Calu3 (cell line): ENCODE results near the gene BET1. TPM values are rescaled to one million over a fixed set of nuclear protein-coding genes. Genes with fewer than 3 reads are reported as not detected.
"Not testable (repeated sequence)": the region's sequence is repeated elsewhere in the genome, so short reads cannot be mapped to it uniquely, and the experiment has no call there.

ENCODE experiments used
- BruUV-seq: library from RNA; stranded (reverse); fragments of 400-500 nt; replicated peaks from 2 replicates; lab custom pipeline; 2021; lab: Mats Ljungman, UMichigan
- CTCF ChIA-PET: fragments of 300-600 bp; sonication (Branson Sonifier 250); formaldehyde crosslinking; loops from one replicate; lab custom pipeline; 2022; ENCODE audit warnings: antibody characterized with exemption; lab: Charles Lee
- DNase-seq: peaks from one replicate; pipeline ENCODE4 v3.0.0; 2022
- H3K27ac Mint-ChIP-seq: one replicate; pipeline ENCODE4 v1.8.0; 2022; ENCODE audit warnings: mixed read lengths; ENCODE audit not compliant: unreplicated experiment
- H3K27me3 Mint-ChIP-seq: one replicate; pipeline ENCODE4 v1.8.0; 2022; ENCODE audit warnings: mixed read lengths; ENCODE audit not compliant: unreplicated experiment
- H3K36me3 Mint-ChIP-seq: one replicate; pipeline ENCODE4 v1.8.0; 2022; ENCODE audit warnings: mild to moderate bottlenecking, moderate library complexity, mixed read lengths; ENCODE audit not compliant: insufficient read depth, unreplicated experiment
- H3K4me1 Mint-ChIP-seq: one replicate; pipeline ENCODE4 v1.8.0; 2022; ENCODE audit warnings: mild to moderate bottlenecking, low read depth, mixed read lengths; ENCODE audit not compliant: unreplicated experiment
- H3K4me3 Mint-ChIP-seq: one replicate; pipeline ENCODE4 v1.8.0; 2022; ENCODE audit warnings: mild to moderate bottlenecking, low read depth, moderate library complexity, mixed read lengths; ENCODE audit not compliant: unreplicated experiment
- H3K9me3 Mint-ChIP-seq: one replicate; pipeline ENCODE4 v1.8.0; 2022; ENCODE audit warnings: low read depth, mixed read lengths; ENCODE audit not compliant: unreplicated experiment
- intact Hi-C: fragments of 100-400 bp; cut with micrococcal nuclease; formaldehyde crosslinking; loops from one replicate; pipeline ENCODE4 v1.10.0; 2022; ENCODE audit not compliant: unreplicated experiment
- total RNA-seq: library from RNA; stranded (reverse); gene quantifications from 2 replicates; pipeline ENCODE4 v1.2.3, GENCODE V29; 2022
- TF ChIP-seq, protein P1 (sequence below): fragments of 200-600 bp; IDR thresholded peaks from one replicate; pipeline ENCODE4 v1.8.0; 2022; ENCODE audit warnings: antibody characterized with exemption; ENCODE audit not compliant: unreplicated experiment

Gene BET1
- total RNA-seq, 1 experiment from 2014 or later = 18.7 TPM

DNA sequence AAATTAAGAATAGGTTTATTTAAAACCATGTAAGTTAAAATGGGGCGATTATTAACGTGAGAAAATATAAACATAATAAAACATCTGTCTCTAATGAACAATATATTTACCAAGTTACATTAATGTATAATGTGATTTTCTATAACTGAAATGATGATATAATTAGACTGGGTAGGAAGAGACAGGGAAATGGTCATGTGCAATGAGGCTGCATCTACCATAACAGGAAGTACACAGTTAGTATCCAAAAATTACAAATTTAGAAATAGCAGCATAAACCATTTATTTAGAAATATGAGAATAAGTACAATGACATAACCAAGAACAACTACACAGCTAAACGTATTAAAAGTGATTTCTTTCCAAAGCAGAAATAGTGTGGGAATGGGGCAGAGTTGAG lies 25.8 kb upstream of the BET1 start:
- no peak for DNase-seq
- no peak overlapping the region for H3K27ac Mint-ChIP-seq
- peaks cover 3% of the 10 kb centered on the region for H3K9me3 Mint-ChIP-seq
- CTCF ChIA-PET = no interaction called here
- TF ChIP-seq, protein P1, sequence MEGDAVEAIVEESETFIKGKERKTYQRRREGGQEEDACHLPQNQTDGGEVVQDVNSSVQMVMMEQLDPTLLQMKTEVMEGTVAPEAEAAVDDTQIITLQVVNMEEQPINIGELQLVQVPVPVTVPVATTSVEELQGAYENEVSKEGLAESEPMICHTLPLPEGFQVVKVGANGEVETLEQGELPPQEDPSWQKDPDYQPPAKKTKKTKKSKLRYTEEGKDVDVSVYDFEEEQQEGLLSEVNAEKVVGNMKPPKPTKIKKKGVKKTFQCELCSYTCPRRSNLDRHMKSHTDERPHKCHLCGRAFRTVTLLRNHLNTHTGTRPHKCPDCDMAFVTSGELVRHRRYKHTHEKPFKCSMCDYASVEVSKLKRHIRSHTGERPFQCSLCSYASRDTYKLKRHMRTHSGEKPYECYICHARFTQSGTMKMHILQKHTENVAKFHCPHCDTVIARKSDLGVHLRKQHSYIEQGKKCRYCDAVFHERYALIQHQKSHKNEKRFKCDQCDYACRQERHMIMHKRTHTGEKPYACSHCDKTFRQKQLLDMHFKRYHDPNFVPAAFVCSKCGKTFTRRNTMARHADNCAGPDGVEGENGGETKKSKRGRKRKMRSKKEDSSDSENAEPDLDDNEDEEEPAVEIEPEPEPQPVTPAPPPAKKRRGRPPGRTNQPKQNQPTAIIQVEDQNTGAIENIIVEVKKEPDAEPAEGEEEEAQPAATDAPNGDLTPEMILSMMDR = no peak
- H3K36me3 Mint-ChIP-seq = no peaks in the 10 kb centered on the region
- intact Hi-C loops = no loop called here
- H3K4me3 Mint-ChIP-seq = no peak overlapping the region
- BruUV-seq = no TSS peak
- H3K27me3 Mint-ChIP-seq = no peaks in the 10 kb centered on the region
- no peaks in the 10 kb centered on the region for H3K4me1 Mint-ChIP-seq

DNA sequence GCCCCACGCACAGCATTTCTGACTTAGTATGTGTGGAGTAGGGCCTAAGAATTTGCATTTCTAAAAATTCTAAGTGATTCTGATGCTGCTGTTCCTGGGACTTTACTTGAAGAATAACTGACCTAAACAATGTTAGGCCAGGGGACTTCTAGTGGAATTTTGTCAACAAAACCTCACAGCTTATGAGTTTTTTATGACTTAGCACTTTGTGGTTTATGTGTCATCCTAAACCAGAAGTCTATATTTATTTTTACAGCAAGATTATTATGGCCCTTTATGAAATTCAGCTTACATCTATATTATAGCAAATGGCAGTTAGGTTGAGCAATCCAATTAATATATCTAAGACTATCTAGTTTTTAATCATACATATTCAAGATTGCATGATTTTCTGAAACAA lies 24.6 kb upstream of the BET1 start:
- intact Hi-C loops = no loop called here
- no peak for DNase-seq
- Mint-ChIP-seq H3K27ac (no peak overlapping the region), H3K36me3 (no peaks in the 10 kb centered on the region), H3K9me3 (no peaks in the 10 kb centered on the region), H3K4me1 (no peaks in the 10 kb centered on the region), H3K4me3 (no peak overlapping the region), H3K27me3 (no peaks in the 10 kb centered on the region)
- BruUV-seq = no TSS peak
- TF ChIP-seq, protein P1 = no peak
- CTCF ChIA-PET = no interaction called here

DNA sequence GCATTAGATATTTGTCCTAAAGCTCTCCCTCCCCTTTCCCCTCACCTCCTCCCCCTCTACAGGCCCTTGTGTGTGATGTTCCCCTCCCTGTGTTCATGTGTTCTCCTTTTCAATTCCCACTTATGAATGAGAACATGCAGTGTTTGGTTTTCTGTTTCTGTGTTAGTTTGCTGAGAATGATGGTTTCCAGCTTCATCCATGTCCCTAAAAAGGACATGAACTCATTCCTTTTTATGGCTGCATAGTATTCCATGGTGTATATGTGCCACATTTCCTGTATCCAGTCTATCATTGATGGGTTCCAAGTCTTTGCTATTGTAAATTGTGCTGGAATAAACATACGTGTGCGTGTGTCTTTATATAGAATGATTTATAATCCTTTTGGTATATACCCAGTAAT lies 22.5 kb upstream of the BET1 start:
- H3K4me3 Mint-ChIP-seq, H3K4me1 Mint-ChIP-seq, BruUV-seq, H3K27me3 Mint-ChIP-seq, DNase-seq, CTCF ChIA-PET, intact Hi-C loops, H3K27ac Mint-ChIP-seq, H3K9me3 Mint-ChIP-seq, H3K36me3 Mint-ChIP-seq: not testable (repeated sequence)

DNA sequence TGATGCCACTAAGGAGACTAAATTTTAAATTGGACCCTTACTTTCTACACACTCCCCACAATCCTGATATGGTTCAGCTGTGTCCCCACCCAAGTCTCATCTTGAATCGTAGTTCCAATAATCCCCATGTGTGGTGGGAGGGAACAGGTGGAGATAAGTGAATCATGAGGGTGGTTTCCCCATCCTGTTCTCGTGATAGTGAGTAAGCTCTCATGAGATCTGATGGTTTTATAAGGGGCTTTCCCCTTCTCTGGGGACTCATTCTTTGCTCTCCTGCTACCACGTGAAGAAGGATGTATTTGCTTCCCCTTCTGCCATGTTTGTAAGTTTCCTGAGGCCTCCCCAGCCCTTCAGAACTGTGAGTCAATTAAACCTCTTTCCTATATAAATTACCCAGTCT lies 18.4 kb upstream of the BET1 start:
- Mint-ChIP-seq H3K4me3 (no peak overlapping the region), H3K4me1 (no peaks in the 10 kb centered on the region), H3K36me3 (no peaks in the 10 kb centered on the region), H3K9me3 (no peaks in the 10 kb centered on the region), H3K27ac (no peak overlapping the region), H3K27me3 (no peaks in the 10 kb centered on the region)
- CTCF ChIA-PET = no interaction called here
- no peak for DNase-seq
- intact Hi-C loops = no loop called here
- TF ChIP-seq, protein P1 = no peak
- no TSS peak for BruUV-seq

DNA sequence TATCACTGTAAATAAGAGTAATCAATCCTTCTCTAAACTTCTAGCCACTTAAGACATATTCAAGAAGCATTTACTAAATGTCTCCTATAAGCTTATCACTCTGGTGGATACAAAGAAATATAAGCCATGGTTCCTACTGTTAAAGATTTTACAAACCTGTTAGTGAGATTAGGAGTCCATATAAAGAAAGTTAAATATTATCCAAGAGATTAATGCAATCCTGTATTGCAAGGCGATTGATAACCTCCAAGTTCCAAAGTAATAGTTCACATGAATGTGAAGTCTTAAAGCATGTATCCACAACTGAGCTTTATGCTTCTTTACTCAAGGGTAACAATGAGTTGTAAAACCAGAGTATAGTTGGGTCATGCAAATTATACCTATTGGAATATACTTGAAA lies 12.6 kb upstream of the BET1 start:
- Mint-ChIP-seq H3K4me3 (no peak overlapping the region), H3K27me3 (no peaks in the 10 kb centered on the region), H3K9me3 (no peaks in the 10 kb centered on the region), H3K4me1 (no peaks in the 10 kb centered on the region), H3K27ac (no peak overlapping the region), H3K36me3 (no peaks in the 10 kb centered on the region)
- intact Hi-C loops = no loop called here
- CTCF ChIA-PET = interaction anchor here (0.6 kb wide), 1 partner anchor 587 kb away, joined by 4 read pairs; no protein-coding TSS in a partner anchor
- no TSS peak for BruUV-seq
- TF ChIP-seq, protein P1 = no peak
- no peak for DNase-seq
